Osteocyte (in vitro differentiated cells): Measurements from ENCODE around the gene AP1S1. TPM values are rescaled to one million over a fixed set of nuclear protein-coding genes. Genes with fewer than 3 reads are reported as not detected.
"Not testable (repeated sequence)": the region's sequence is repeated elsewhere in the genome, so short reads cannot be mapped to it uniquely, and the experiment has no call there.

Experiments
- DNase-seq: peaks from one replicate; pipeline ENCODE4 v3.0.0; 2021; ENCODE audit warnings: mixed read lengths; ENCODE audit not compliant: unreplicated experiment; ENCODE audit errors: extremely low spot score
- H3K27ac Mint-ChIP-seq: one replicate; pipeline ENCODE4 v1.8.0; 2021; ENCODE audit warnings: mild to moderate bottlenecking, mixed read lengths; ENCODE audit not compliant: unreplicated experiment
- H3K27me3 Mint-ChIP-seq: one replicate; pipeline ENCODE4 v1.8.0; 2021; ENCODE audit warnings: mixed read lengths; ENCODE audit not compliant: unreplicated experiment
- H3K36me3 Mint-ChIP-seq: one replicate; pipeline ENCODE4 v1.8.0; 2021; ENCODE audit warnings: mixed read lengths; ENCODE audit not compliant: unreplicated experiment
- H3K4me1 Mint-ChIP-seq: one replicate; pipeline ENCODE4 v1.8.0; 2021; ENCODE audit warnings: mixed read lengths; ENCODE audit not compliant: unreplicated experiment
- H3K4me3 Mint-ChIP-seq: one replicate; pipeline ENCODE4 v1.8.0; 2021; ENCODE audit warnings: mild to moderate bottlenecking, moderate library complexity, mixed read lengths; ENCODE audit not compliant: unreplicated experiment
- H3K9me3 Mint-ChIP-seq: one replicate; pipeline ENCODE4 v1.8.0; 2021; ENCODE audit warnings: mixed read lengths; ENCODE audit not compliant: unreplicated experiment
- CTCF ChIP-seq: fragments of 200-600 bp; sonication (generic); IDR thresholded peaks from 2 replicates; pipeline ENCODE4 v1.5.0; 2021; ENCODE audit warnings: antibody characterized with exemption, mild to moderate bottlenecking, moderate library complexity
- long read RNA-seq: library from polyadenylated mRNA; unstranded; transcript quantifications from one replicate; pipeline ENCODE4 v2.0.0, GENCODE V29; 2021
- total RNA-seq: library from RNA; stranded (reverse); gene quantifications from 2 replicates; pipeline ENCODE4 v1.2.1, GENCODE V29; 2021

Gene AP1S1
- 52.9 and 57.9 TPM in 2 replicates for total RNA-seq
- long read RNA-seq = 0 reads

- Mint-ChIP-seq H3K27ac (peak within 1 kb of the TSS; percentile 39), H3K4me3 (peak within 1 kb of the TSS; percentile 77), H3K36me3 (peaks cover 11% of the 10 kb centered on the region)
These were observed at the start of gene AP1S1 for GRCh38 chr7:101153969-101154692. Gene AP1S1, plus strand, starts transcription at chr7:101154476. Its CDS starts 39 bp downstream, at chr7:101154515.

GRCh38 chr7:101104799-101105198, 49.5 kb upstream of the AP1S1 start:
- peak overlapping the region; percentile 55 for H3K27ac Mint-ChIP-seq
- DNase-seq = no peak
- no peaks in the 10 kb centered on the region for H3K27me3 Mint-ChIP-seq
- H3K9me3 Mint-ChIP-seq = no peaks in the 10 kb centered on the region
- no peaks in the 10 kb centered on the region for H3K36me3 Mint-ChIP-seq
- no peak overlapping the region for H3K4me3 Mint-ChIP-seq
- no peak for TF ChIP-seq CTCF
- H3K4me1 Mint-ChIP-seq = peaks cover 62% of the 10 kb centered on the region

More at GRCh38 chr7:101153969-101154692, at the start of gene AP1S1:
- Mint-ChIP-seq H3K4me1 (peaks cover 12% of the 10 kb centered on the region), H3K9me3 (no peaks in the 10 kb centered on the region), H3K27me3 (peaks cover 10% of the 10 kb centered on the region)
- no peak for TF ChIP-seq CTCF
- DNase-seq = peak; percentile 96

- not testable (repeated sequence) for H3K4me3 Mint-ChIP-seq, DNase-seq, H3K9me3 Mint-ChIP-seq, H3K27me3 Mint-ChIP-seq, H3K36me3 Mint-ChIP-seq
- Mint-ChIP-seq H3K4me1 (peaks cover 60% of the 10 kb centered on the region), H3K27ac (peak overlapping the region; percentile 55)
These were observed 49.0 kb upstream of the AP1S1 start for GRCh38 chr7:101105248-101105647.

- H3K9me3 Mint-ChIP-seq = no peaks in the 10 kb centered on the region
These were observed 47.9 kb upstream of the AP1S1 start for GRCh38 chr7:101106386-101106785.

GRCh38 chr7:101108330-101108857, 45.9 kb upstream of the AP1S1 start:
- Mint-ChIP-seq H3K27ac (peak overlapping the region; percentile 37), H3K9me3 (no peaks in the 10 kb centered on the region), H3K4me3 (no peak overlapping the region), H3K27me3 (no peaks in the 10 kb centered on the region), H3K36me3 (no peaks in the 10 kb centered on the region), H3K4me1 (peaks cover 59% of the 10 kb centered on the region)
- TF ChIP-seq CTCF = no peak
- DNase-seq = no peak

More at GRCh38 chr7:101106386-101106785, 47.9 kb upstream of the AP1S1 start:
- Mint-ChIP-seq H3K4me1 (peaks cover 54% of the 10 kb centered on the region), H3K4me3 (no peak overlapping the region), H3K27me3 (no peaks in the 10 kb centered on the region), H3K27ac (no peak overlapping the region), H3K36me3 (no peaks in the 10 kb centered on the region)
- DNase-seq = no peak
- no peak for TF ChIP-seq CTCF
